Endothelial cell of umbilical vein (primary cell): ENCODE data around the gene PRUNE1.

Experiments used
- EZH2 ChIP-seq: IDR thresholded peaks from 2 replicates; pipeline ENCODE4 v1.6.1; 2012; ENCODE audit warnings: borderline replicate concordance, low read depth, mild to moderate bottlenecking, moderate library complexity, low read length, inconsistent platforms; ENCODE audit not compliant: severe bottlenecking
- GATA2 ChIP-seq: IDR thresholded peaks from 2 replicates; pipeline ENCODE4 v1.7.0; 2011; ENCODE audit warnings: low read depth, mild to moderate bottlenecking, moderate library complexity, mixed read lengths, low read length; ENCODE audit not compliant: insufficient read length, insufficient read depth
- JUN ChIP-seq: IDR thresholded peaks from 2 replicates; pipeline ENCODE4 v1.6.1; 2011; ENCODE audit warnings: borderline replicate concordance, low read depth; ENCODE audit not compliant: insufficient read length, insufficient read depth
- MAX ChIP-seq: IDR thresholded peaks from 2 replicates; pipeline ENCODE4 v1.6.1; 2011; ENCODE audit not compliant: insufficient read depth, insufficient read length
- MYC ChIP-seq: IDR thresholded peaks from one replicate; pipeline ENCODE4 v1.6.1; 2011; ENCODE audit warnings: mild to moderate bottlenecking, low read depth, low read length
- POLR2A ChIP-seq: IDR thresholded peaks from 2 replicates; pipeline ENCODE4 v1.6.1; 2012; ENCODE audit warnings: low read depth, mild to moderate bottlenecking, control low read depth, low read length
- POLR2AphosphoS5 ChIP-seq: IDR thresholded peaks from 2 replicates; pipeline ENCODE4 v1.6.1; 2012; ENCODE audit warnings: low read depth, mild to moderate bottlenecking, control low read depth, low read length, moderate library complexity; ENCODE audit not compliant: insufficient read depth
- TF ChIP-seq, protein P1 (sequence below), 2 donors: IDR thresholded peaks; 1 replicate in 1 of 2; 2 replicates in 1 of 2; pipeline ENCODE4 v1.5.1; 2011; ENCODE audit warnings: low read length in 2 of 2, mild to moderate bottlenecking in 2 of 2, moderate library complexity in 2 of 2, control low read depth in 1 of 2, inconsistent platforms in 1 of 2, low read depth in 1 of 2; ENCODE audit not compliant: insufficient read depth in 1 of 2; ENCODE audit errors: extremely low read depth in 1 of 2

GRCh38 chr1:150999051-150999674 is 9.1 kb upstream of the PRUNE1 start:
- TF ChIP-seq, protein P1, sequence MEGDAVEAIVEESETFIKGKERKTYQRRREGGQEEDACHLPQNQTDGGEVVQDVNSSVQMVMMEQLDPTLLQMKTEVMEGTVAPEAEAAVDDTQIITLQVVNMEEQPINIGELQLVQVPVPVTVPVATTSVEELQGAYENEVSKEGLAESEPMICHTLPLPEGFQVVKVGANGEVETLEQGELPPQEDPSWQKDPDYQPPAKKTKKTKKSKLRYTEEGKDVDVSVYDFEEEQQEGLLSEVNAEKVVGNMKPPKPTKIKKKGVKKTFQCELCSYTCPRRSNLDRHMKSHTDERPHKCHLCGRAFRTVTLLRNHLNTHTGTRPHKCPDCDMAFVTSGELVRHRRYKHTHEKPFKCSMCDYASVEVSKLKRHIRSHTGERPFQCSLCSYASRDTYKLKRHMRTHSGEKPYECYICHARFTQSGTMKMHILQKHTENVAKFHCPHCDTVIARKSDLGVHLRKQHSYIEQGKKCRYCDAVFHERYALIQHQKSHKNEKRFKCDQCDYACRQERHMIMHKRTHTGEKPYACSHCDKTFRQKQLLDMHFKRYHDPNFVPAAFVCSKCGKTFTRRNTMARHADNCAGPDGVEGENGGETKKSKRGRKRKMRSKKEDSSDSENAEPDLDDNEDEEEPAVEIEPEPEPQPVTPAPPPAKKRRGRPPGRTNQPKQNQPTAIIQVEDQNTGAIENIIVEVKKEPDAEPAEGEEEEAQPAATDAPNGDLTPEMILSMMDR (IDR thresholded peaks at IDR 0.05; ENCODE audit: extremely low read depth in 1 of 2, insufficient read depth in 1 of 2, low read depth in 1 of 2, low read length in 2 of 2) = no peak
- TF ChIP-seq POLR2AphosphoS5 = peak; percentile 55
- TF ChIP-seq POLR2A = no peak
- TF ChIP-seq MAX = peak; percentile 4
- peak; percentile 41 for TF ChIP-seq JUN
- no peak for TF ChIP-seq GATA2
- TF ChIP-seq EZH2 = no peak
- no peak for TF ChIP-seq MYC
